Eye (tissue), 1 donor: ENCODE measurements around the gene OR5AP2.
A peak's percentile ranks its signal among the peaks of the same experiment; 100 is the strongest.
"Not testable (repeated sequence)": the region's sequence is repeated elsewhere in the genome, so short reads cannot be mapped to it uniquely, and the experiment has no call there.

Experiments used
- DNase-seq: peaks from one replicate; pipeline ENCODE4 v3.0.0-alpha.2; 2015

Gene OR5AP2

DNA sequence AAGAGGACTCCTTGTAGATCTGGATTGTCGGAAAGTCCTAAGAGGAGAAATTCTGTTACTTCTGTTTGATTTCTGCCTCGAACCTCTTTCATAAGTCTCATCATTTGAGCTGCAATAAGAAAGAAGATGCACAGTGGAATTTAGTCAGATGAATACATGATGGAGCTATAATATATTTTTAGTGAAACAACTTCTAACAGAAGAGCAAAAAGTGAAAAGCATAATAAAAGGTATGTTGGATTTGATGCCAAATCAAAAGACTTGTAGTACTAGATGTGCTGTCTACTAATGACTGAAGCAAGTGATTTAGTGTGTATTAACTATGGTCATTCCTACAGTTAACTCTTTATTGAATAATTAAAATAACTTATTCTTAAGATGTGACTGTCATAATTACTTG lies at the start of gene OR5AP2:
OR5AP2 (minus strand) TSS at position 101 of the 400 bp plus-strand sequence; CDS start at position 101, 0 bp downstream.
- no peak for DNase-seq

DNA sequence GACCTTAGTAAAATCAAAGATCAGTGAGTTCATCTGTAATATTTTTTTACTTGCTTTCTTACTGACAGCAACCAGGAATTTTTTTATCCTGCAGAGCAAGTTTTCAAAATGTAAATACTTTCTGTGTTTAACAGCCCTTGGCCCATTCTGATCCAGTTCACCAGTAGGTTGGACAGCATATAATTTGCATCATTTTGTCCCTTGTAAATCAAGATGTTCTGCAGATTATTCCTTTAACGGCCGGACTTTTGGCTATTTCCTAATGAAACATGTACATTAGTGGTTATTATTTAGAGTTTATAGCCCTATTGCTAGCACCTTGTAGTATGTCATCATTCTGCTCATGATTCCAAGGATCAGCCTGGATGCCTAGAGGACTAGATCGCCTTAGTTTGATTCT lies 48.9 kb upstream of the OR5AP2 start:
- not testable (repeated sequence) for DNase-seq

DNA sequence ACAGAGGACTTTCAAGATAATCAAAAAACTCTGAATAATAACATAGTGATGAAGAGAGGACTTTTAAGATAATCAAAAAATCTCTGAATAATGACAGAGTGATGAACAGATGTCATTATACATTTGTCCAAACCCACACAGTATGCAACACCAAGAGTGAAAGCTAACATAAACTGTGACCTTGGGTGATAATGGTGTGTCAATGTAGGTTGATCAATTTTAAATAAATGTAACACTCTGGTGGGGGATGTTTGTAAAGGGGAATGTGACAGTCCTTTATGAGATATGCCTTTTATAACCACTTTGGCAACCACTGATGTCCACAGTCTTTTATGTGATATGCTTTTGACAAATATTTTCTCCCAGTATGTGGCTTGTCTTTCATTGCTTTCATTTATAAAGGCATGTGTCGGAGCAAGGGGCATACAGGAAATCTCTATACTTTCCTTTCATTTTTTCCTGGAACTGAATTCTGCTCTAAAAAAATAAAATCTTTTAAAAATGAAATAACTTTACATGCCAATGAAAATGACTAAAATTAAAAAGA lies 46.4 kb upstream of the OR5AP2 start:
- no peak for DNase-seq

DNA sequence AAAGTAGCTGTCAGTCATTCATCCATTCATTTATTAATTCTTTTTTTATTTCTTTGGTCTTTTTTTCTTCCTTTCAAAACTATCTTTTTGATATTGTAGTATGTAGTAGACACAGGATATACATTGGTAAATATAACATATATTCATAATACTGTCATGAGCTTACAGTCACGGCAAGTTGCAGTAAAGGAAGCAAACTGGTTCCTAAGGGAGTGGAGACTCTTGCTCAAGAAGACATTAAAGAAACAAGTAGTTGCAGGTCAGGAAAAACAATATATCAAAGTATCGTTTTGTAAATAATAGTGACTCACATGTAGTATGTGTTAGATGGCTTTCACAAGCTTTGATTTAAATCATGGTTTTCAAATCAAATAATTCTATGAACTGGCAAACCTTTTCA lies 28.7 kb upstream of the OR5AP2 start:
- DNase-seq: no peak

DNA sequence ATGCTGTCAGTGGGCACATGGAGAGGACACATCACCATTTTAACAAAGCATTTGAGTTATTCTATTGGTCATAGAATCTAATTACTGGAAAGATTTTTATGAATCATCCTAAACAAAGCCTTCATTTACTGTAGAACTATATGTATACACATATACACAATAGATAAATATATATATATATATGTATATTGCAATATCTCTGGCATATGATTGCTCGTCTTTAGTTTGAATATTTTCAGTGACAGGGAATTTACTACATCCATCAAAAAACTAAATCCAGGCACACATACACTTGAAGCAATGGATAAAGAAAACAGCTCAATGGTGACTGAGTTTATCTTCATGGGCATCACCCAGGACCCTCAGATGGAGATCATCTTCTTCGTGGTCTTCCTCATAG lies 21.1 kb upstream of the OR5AP2 start, which contains the start of gene OR5AR1:
OR5AR1 (plus strand) TSS at position 301 of the 400 bp plus-strand sequence; CDS start at position 301, 0 bp downstream.
- DNase-seq: no peak

DNA sequence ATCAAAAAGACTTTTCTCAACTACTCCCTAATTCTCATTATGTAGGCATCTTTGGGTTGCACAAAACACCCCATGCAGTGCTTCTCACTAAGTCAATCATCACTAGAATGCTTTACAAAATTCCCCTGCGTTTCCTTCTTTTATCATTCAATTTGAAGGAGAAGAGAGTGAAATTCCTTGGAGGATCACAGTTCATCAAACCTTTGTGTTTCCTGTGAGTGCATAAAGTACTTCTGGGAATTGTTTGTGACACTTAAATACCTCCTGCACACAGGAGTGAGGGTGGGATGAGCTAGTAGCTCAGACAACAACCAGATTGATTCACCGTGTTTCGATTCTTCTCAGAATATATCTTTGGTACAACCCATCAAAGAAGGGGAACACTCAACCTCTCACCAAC lies 17.5 kb upstream of the OR5AP2 start:
- peak; percentile 11 for DNase-seq

DNA sequence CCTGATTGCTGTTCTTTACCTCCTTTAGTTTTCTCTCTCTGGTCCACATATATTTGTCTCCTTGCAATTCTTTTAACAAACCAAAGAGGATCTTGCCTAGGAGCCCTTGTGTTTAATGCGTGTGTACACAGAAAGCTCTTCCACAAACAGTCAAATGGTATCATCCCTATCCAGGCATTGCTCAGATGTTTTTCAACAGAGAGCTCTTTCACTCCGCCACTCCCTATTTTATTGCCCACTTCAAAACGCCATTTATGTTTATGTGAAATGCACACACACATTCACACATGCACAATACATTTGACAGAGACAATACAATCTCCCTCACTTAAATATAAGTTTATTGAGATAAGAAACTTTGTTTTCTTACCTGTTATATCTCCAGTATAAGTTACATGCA lies 4.7 kb downstream of the OR5AP2 start:
- DNase-seq: no peak

DNA sequence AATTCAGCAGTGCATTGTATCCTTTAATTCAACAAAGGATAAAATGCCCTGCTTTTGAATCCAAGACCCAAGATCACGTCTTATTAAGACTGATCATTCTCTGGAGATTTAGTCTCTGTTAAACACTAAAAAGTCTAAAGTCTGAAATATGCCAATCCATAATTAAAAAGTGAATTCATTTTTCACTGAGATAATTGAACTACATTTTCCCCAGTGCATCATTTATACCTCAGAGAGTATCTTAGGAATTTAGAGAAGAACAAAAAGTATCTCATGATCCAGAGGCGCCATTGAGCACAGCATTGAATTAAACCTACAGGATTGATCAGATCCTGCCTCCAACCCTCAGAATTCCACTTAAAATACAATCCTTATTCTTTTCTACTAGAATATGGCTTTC lies 5.4 kb downstream of the OR5AP2 start:
- no peak for DNase-seq

DNA sequence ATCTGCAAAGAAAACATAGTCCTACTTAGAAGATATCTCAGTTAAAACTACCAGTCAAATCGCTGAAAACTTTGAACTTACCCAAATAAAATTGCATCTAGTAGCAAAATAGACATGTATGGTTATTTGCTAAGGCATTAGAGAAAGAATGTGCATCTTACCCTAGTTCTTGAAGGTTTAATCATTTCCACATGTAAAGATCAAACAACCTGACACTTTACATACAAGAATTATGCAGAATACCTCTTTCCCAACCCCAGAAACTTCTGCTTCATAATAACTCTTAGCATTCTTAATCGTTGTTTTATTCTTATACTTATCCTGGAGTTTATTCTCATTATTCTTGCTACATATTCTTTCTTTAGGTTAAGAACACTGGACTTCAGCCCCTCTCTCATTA lies 9.9 kb downstream of the OR5AP2 start:
- DNase-seq: no peak

DNA sequence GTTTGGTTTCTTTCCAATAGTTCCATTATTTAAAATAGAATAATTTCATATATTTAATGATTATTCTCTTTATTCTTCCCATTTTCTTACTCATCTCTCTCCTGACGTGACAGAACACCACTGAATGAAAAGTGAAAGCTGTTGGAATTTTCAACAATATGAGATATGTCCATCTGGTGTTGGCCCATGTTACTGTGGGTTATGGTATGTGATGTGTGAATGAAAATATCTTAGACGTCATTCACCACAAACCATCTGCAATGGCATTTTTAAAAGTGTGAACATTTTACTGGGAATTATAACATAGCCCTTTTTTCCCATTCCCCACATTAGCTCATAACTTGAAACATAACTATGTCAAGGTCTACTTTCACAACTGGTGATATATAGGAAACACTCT lies 16.3 kb downstream of the OR5AP2 start:
- DNase-seq: no peak

DNA sequence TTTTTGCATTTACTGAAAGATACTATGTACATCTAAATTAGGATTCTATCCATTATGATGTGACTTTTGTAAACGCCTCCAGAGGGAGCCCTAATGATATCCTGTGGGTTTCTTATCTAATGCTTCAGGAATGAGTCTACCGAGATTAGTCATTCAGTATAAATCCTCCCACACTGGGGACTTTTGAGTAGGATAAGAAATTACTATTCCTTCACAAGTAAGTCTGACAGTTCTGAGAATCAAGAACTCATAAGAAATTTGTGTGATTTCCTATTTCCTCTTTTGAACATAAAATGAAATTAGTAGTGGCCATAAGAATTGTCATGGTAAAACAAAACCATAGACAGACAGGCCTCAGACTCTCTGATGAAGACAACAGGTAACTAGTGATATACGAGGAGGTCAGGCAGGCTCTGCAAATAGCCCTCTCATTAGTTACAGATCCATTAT lies 17.6 kb downstream of the OR5AP2 start:
- peak; percentile 35 for DNase-seq

DNA sequence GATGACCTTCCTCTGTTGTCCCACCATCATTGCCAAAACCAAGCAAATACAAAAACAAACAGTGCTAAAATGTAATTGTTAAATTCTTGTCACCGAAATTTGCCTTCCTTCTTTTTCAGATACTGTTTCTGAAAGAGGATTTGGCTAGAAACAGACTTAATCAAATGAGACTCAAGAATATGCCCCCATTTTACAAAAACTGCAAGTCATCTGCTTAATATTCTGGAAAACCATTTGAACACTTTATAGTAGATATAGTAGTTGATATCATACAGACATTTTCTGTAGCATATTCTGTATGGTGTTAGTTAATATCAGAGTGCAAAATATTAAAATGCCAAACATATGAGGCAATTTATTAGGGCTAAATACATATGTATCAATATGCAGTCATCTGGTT lies 31.1 kb downstream of the OR5AP2 start:
- DNase-seq: no peak

DNA sequence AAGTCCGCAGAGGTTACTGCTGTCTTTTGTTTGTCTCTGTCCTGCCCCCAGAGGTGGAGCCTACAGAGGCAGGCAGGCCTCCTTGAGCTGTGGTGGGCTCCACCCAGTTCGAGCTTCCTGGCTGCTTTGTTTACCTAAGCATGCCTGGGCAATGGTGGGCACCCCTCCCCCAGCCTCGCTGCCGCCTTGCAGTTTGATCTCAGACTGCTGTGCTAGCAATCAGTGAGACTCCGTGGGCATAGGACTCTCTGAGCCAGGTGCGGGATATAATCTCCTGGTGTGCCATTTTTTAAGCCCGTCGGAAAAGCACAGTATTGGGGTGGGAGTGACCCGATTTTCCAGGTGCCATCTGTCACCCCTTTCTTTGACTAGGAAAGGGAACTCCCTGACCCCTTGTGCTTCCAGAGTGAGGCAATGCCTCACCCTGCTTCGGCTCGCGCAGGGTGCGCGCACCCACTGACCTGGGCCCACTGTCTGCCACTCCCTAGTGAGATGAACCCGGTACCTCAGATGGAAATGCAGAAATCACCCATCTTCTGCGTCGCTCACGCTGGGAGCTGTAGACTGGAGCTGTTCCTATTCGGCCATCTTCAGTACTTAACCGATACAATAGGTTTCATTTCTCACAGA lies 50.0 kb downstream of the OR5AP2 start:
- not testable (repeated sequence) for DNase-seq
